SK-N-SH treated with all-trans-retinoic acid at 6 μM for 48 hours (cell line): Measurements from ENCODE around the gene CFAP70.
"Not testable (repeated sequence)": the region's sequence is repeated elsewhere in the genome, so short reads cannot be mapped to it uniquely, and the experiment has no call there.

Experiments
- ATAC-seq: fragments of 200-7000 bp; cut with Tn5 transposase; 3 replicates; pipeline ENCODE4 v1.9.1; 2020; ENCODE audit warnings: mild to moderate bottlenecking, moderate library complexity
- ARNTL ChIP-seq: fragments of 450-650 bp; formaldehyde crosslinking; IDR thresholded peaks from 2 replicates; pipeline ENCODE4 v1.5.0; 2020; ENCODE audit warnings: low read depth, mild to moderate bottlenecking, moderate library complexity, borderline replicate concordance
- BACH2 ChIP-seq: fragments of 250-450 bp; sonication (Bioruptor Pico); IDR thresholded peaks from 2 replicates; pipeline ENCODE4 v1.9.0; 2021; ENCODE audit warnings: mild to moderate bottlenecking, borderline replicate concordance
- CREB5 ChIP-seq: fragments of 250-450 bp; sonication (Bioruptor Pico); IDR thresholded peaks from 2 replicates; pipeline ENCODE4 v1.5.1; 2020; ENCODE audit warnings: low read depth, mild to moderate bottlenecking, moderate library complexity
- CSDC2 ChIP-seq: fragments of 250-450 bp; sonication (Bioruptor Pico); IDR thresholded peaks from 2 replicates; pipeline ENCODE4 v1.5.0; 2020; ENCODE audit warnings: mild to moderate bottlenecking, moderate library complexity
- CSRNP3 ChIP-seq: fragments of 250-450 bp; sonication (Bioruptor Pico); IDR thresholded peaks from 2 replicates; pipeline ENCODE4 v1.5.1; 2021; ENCODE audit warnings: mild to moderate bottlenecking, moderate library complexity
- GLIS3 ChIP-seq: fragments of 250-450 bp; sonication (Bioruptor Pico); IDR thresholded peaks from 2 replicates; pipeline ENCODE4 v1.5.0; 2020; ENCODE audit warnings: mild to moderate bottlenecking, moderate library complexity
- ISL1 ChIP-seq: fragments of 250-450 bp; sonication (Bioruptor Pico); IDR thresholded peaks from 2 replicates; pipeline ENCODE4 v2.1.2; 2022; ENCODE audit warnings: mild to moderate bottlenecking, moderate library complexity
- OSR1 ChIP-seq: fragments of 250-450 bp; sonication (Bioruptor Pico); IDR thresholded peaks from 2 replicates; pipeline ENCODE4 v1.8.0; 2022; ENCODE audit warnings: moderate library complexity, mild to moderate bottlenecking, inconsistent platforms
- PATZ1 ChIP-seq: fragments of 250-450 bp; sonication (Bioruptor Pico); IDR thresholded peaks from 2 replicates; pipeline ENCODE4 v1.8.0; 2020; ENCODE audit warnings: mild to moderate bottlenecking, moderate library complexity, borderline replicate concordance
- RARB ChIP-seq: fragments of 250-450 bp; sonication (Bioruptor Pico); IDR thresholded peaks from 2 replicates; pipeline ENCODE4 v1.8.0; 2021; ENCODE audit warnings: mild to moderate bottlenecking, moderate library complexity
- SNAI2 ChIP-seq: fragments of 250-450 bp; sonication (Bioruptor Pico); IDR thresholded peaks from 2 replicates; pipeline ENCODE4 v1.5.0; 2020; ENCODE audit warnings: mild to moderate bottlenecking, moderate library complexity
- TCF4 ChIP-seq: fragments of 250-450 bp; sonication (Bioruptor Pico); IDR thresholded peaks from 2 replicates; pipeline ENCODE4 v1.8.0; 2021; ENCODE audit warnings: mild to moderate bottlenecking, moderate library complexity, borderline replicate concordance
- TSHZ2 ChIP-seq: fragments of 250-450 bp; sonication (Bioruptor Pico); IDR thresholded peaks from 2 replicates; pipeline ENCODE4 v1.5.0; 2020; ENCODE audit warnings: mild to moderate bottlenecking, moderate library complexity
- ZC3H10 ChIP-seq: fragments of 250-450 bp; sonication (Bioruptor Pico); IDR thresholded peaks from 2 replicates; pipeline ENCODE4 v1.5.1; 2021; ENCODE audit warnings: mild to moderate bottlenecking, moderate library complexity
- ZFP3 ChIP-seq: fragments of 250-450 bp; sonication (Bioruptor Pico); IDR thresholded peaks from 2 replicates; pipeline ENCODE4 v1.5.0; 2020; ENCODE audit warnings: mild to moderate bottlenecking, moderate library complexity
- ZFP30 ChIP-seq: fragments of 450-650 bp; formaldehyde crosslinking; IDR thresholded peaks from 2 replicates; pipeline ENCODE4 v1.5.0; 2022; ENCODE audit warnings: mild to moderate bottlenecking, moderate library complexity
- ZNF565 ChIP-seq: fragments of 450-650 bp; formaldehyde crosslinking; conservative IDR thresholded peaks from 2 replicates; pipeline ENCODE4 v1.5.0; 2020; ENCODE audit warnings: low read depth, mild to moderate bottlenecking, moderate library complexity
- ZNF8 ChIP-seq: fragments of 450-650 bp; formaldehyde crosslinking; IDR thresholded peaks from 2 replicates; pipeline ENCODE4 v1.5.0; 2020; ENCODE audit warnings: mild to moderate bottlenecking, moderate library complexity

The CFAP70 gene

GRCh38 chr10:73332379-73332778 lies 26.3 kb downstream of the CFAP70 start (continued):
- TF ChIP-seq TSHZ2 (CRISPR knock-in tag), result no peak
- no peak for TF ChIP-seq ZNF565 (CRISPR knock-in tag)
- no peak for TF ChIP-seq CSRNP3
- no peak for TF ChIP-seq GLIS3 (CRISPR knock-in tag)

- not testable (repeated sequence) for ATAC-seq
These were observed 30.1 kb downstream of the CFAP70 start for GRCh38 chr10:73328523-73328922.

- not testable (repeated sequence) for ATAC-seq
These were observed 33.4 kb downstream of the CFAP70 start for GRCh38 chr10:73325290-73325689.

- not testable (repeated sequence) for ATAC-seq
These were observed 35.1 kb downstream of the CFAP70 start for GRCh38 chr10:73323582-73323981.

- ATAC-seq, result no peak
- no peak for TF ChIP-seq ZC3H10
- no peak for TF ChIP-seq ZNF8 (CRISPR knock-in tag)
- TF ChIP-seq ZFP30 (CRISPR knock-in tag), result no peak
- no peak for TF ChIP-seq CSDC2 (CRISPR knock-in tag)
- no peak for TF ChIP-seq ISL1 (CRISPR knock-in tag)
- no peak for TF ChIP-seq BACH2 (CRISPR knock-in tag)
- TF ChIP-seq PATZ1 (CRISPR knock-in tag), result no peak
- TF ChIP-seq ZFP3 (CRISPR knock-in tag), result no peak
- no peak for TF ChIP-seq OSR1 (CRISPR knock-in tag)
- TF ChIP-seq SNAI2, result no peak
- no peak for TF ChIP-seq ARNTL (CRISPR knock-in tag)
- TF ChIP-seq CREB5 (CRISPR knock-in tag), result no peak
- no peak for TF ChIP-seq TCF4
- TF ChIP-seq, all 23 proteins: peak for 0
These were observed 48.2 kb downstream of the CFAP70 start for GRCh38 chr10:73310475-73310874.

GRCh38 chr10:73307203-73307800 lies 51.4 kb downstream of the CFAP70 start:
- TF ChIP-seq ZNF565 (CRISPR knock-in tag) (no peak), ZC3H10 (no peak), ZFP3 (CRISPR knock-in tag) (no peak), RARB (CRISPR knock-in tag) (no peak), GLIS3 (CRISPR knock-in tag) (no peak)
- no peak for ATAC-seq
